ENCODE data around the gene ERMP1. TPM values are rescaled to one million over a fixed set of nuclear protein-coding genes. Genes with fewer than 3 reads are reported as not detected.

Gene ERMP1
- polyA plus RNA-seq, 1 experiment: 6.1 TPM

GRCh38 chr9:5842929-5843793, 10.2 kb upstream of the ERMP1 start:
- DNase-seq (ENCODE audit: low read depth, low spot score): no peak
- no peak overlapping the region for H3K27ac ChIP-seq (ENCODE audit: low read depth, low read length)
- H3K4me3 ChIP-seq (ENCODE audit: low read depth, low read length): no peak overlapping the region
- H3K9me3 ChIP-seq (ENCODE audit: control insufficient read depth, insufficient read depth, low read length): 0 out of 2 replicates have a peak, but pooled peaks cover 3% of the 10 kb centered on the region
- ChIA-PET CTCF (interaction anchor here (0.6 to 3.7 kb wide), 2 partner anchors 10 to 312 kb away, joined by 3 to 27 read pairs; partner anchors contain the start of gene ERMP1), POLR2A (interaction anchor here (0.7 kb wide), 1 partner anchor 44 kb away, joined by 4 read pairs; no protein-coding TSS in a partner anchor)
- H3K27me3 ChIP-seq (ENCODE audit: control insufficient read depth, insufficient read depth, low read length): peaks cover 11% of the 10 kb centered on the region
- TF ChIP-seq CTCF (IDR thresholded peaks at IDR 0.05; ENCODE audit: low read depth, low read length): no peak

- no peak for TF ChIP-seq CTCF (IDR thresholded peaks at IDR 0.05; ENCODE audit: low read depth, low read length)
- no peak for DNase-seq (ENCODE audit: low read depth, low spot score)
- CTCF ChIA-PET: interaction anchor here (3.7 kb wide), 1 partner anchor 9 kb away, joined by 27 read pairs; the partner anchor contains the start of gene ERMP1
- Histone ChIP-seq H3K27ac (ENCODE audit: low read depth, low read length) (no peak overlapping the region), H3K9me3 (ENCODE audit: control insufficient read depth, insufficient read depth, low read length) (0 out of 2 replicates have a peak, but pooled peaks cover 3% of the 10 kb centered on the region), H3K27me3 (ENCODE audit: control insufficient read depth, insufficient read depth, low read length) (peaks cover 7% of the 10 kb centered on the region), H3K4me3 (ENCODE audit: low read depth, low read length) (no peak overlapping the region)
- POLR2A ChIA-PET: interaction anchor here (0.7 kb wide), 1 partner anchor 43 kb away, joined by 4 read pairs; no protein-coding TSS in a partner anchor
Measured at GRCh38 chr9:5841771-5842573, 9.1 kb upstream of the ERMP1 start.

- Histone ChIP-seq H3K9me3 (ENCODE audit: control insufficient read depth, insufficient read depth, low read length) (0 out of 2 replicates have a peak, but pooled peaks cover 3% of the 10 kb centered on the region), H3K4me3 (ENCODE audit: low read depth, low read length) (no peak overlapping the region), H3K27ac (ENCODE audit: low read depth, low read length) (no peak overlapping the region), H3K27me3 (ENCODE audit: control insufficient read depth, insufficient read depth, low read length) (peaks cover 8% of the 10 kb centered on the region)
- POLR2A ChIA-PET: no interaction called here
- CTCF ChIA-PET: interaction anchor here (0.5 kb wide), 1 partner anchor 8 kb away, joined by 3 read pairs; the partner anchor contains the start of gene ERMP1
- no peak for TF ChIP-seq CTCF (IDR thresholded peaks at IDR 0.05; ENCODE audit: low read depth, low read length)
- no peak for DNase-seq (ENCODE audit: low read depth, low spot score)
Measured at GRCh38 chr9:5840788-5841187, 7.9 kb upstream of the ERMP1 start.

GRCh38 chr9:5839572-5839902, 6.6 kb upstream of the ERMP1 start:
- no peak overlapping the region for H3K27ac ChIP-seq (ENCODE audit: low read depth, low read length)
- DNase-seq (ENCODE audit: low read depth, low spot score): no peak
- H3K4me3 ChIP-seq (ENCODE audit: low read depth, low read length): no peak overlapping the region
- H3K9me3 ChIP-seq (ENCODE audit: control insufficient read depth, insufficient read depth, low read length): 0 out of 2 replicates have a peak, but pooled peaks cover 3% of the 10 kb centered on the region
- ChIA-PET CTCF (no interaction called here), POLR2A (no interaction called here)
- no peak for TF ChIP-seq CTCF (IDR thresholded peaks at IDR 0.05; ENCODE audit: low read depth, low read length)
- H3K27me3 ChIP-seq (ENCODE audit: control insufficient read depth, insufficient read depth, low read length): peaks cover 13% of the 10 kb centered on the region
